Type B pancreatic cell (in vitro differentiated cells): ENCODE results near the gene ABLIM1. TPM values are rescaled to one million over a fixed set of nuclear protein-coding genes. Genes with fewer than 3 reads are reported as not detected.
"Not testable (repeated sequence)": the region's sequence is repeated elsewhere in the genome, so short reads cannot be mapped to it uniquely, and the experiment has no call there.

Experiments
- DNase-seq: peaks from one replicate; pipeline ENCODE4 v3.0.0; 2021; ENCODE audit warnings: mixed read lengths; ENCODE audit not compliant: unreplicated experiment; ENCODE audit errors: extremely low spot score
- H3K27ac Mint-ChIP-seq: 2 replicates; pipeline ENCODE4 v1.8.0; 2021; ENCODE audit warnings: mild to moderate bottlenecking, mixed read lengths
- H3K27me3 Mint-ChIP-seq: 2 replicates; pipeline ENCODE4 v1.8.0; 2021; ENCODE audit warnings: mixed read lengths
- H3K36me3 Mint-ChIP-seq: 2 replicates; pipeline ENCODE4 v1.8.0; 2021; ENCODE audit warnings: mixed read lengths
- H3K4me1 Mint-ChIP-seq: one replicate; pipeline ENCODE4 v1.8.0; 2021; ENCODE audit warnings: mixed read lengths; ENCODE audit not compliant: unreplicated experiment
- H3K4me3 Mint-ChIP-seq: 2 replicates; pipeline ENCODE4 v1.8.0; 2021; ENCODE audit warnings: mild to moderate bottlenecking, mixed read lengths
- H3K9me3 Mint-ChIP-seq: 2 replicates; pipeline ENCODE4 v1.8.0; 2021; ENCODE audit warnings: mixed read lengths
- CTCF ChIP-seq: fragments of 200-600 bp; sonication (generic); conservative IDR thresholded peaks from 2 replicates; pipeline ENCODE4 v1.5.0; 2021; ENCODE audit warnings: antibody characterized with exemption, mild to moderate bottlenecking
- total RNA-seq: library from RNA; stranded (reverse); gene quantifications from 2 replicates; pipeline ENCODE4 v1.2.1, GENCODE V29; 2021; ENCODE audit warnings: low replicate concordance

The ABLIM1 gene
- total RNA-seq, 1 donor from 2014 or later = 77.7 TPM

- Mint-ChIP-seq H3K4me3 (no peak overlapping the region), H3K27me3 (no peaks in the 10 kb centered on the region), H3K9me3 (no peaks in the 10 kb centered on the region), H3K36me3 (no peaks in the 10 kb centered on the region), H3K27ac (peak overlapping the region; percentile 63), H3K4me1 (peaks cover 17% of the 10 kb centered on the region)
- no peak for DNase-seq
- no peak for TF ChIP-seq CTCF
These were observed 39.1 kb upstream of the ABLIM1 start for GRCh38 chr10:114697061-114697598.

- H3K27me3 Mint-ChIP-seq, H3K4me3 Mint-ChIP-seq, DNase-seq, H3K27ac Mint-ChIP-seq, H3K9me3 Mint-ChIP-seq, H3K36me3 Mint-ChIP-seq: not testable (repeated sequence)
- peaks cover 25% of the 10 kb centered on the region for H3K4me1 Mint-ChIP-seq
These were observed 38.2 kb upstream of the ABLIM1 start for GRCh38 chr10:114696301-114696700.

GRCh38 chr10:114694752-114695151 is 36.7 kb upstream of the ABLIM1 start:
- Mint-ChIP-seq H3K9me3 (no peaks in the 10 kb centered on the region), H3K4me3 (no peak overlapping the region), H3K27ac (no peak overlapping the region), H3K27me3 (no peaks in the 10 kb centered on the region), H3K4me1 (peaks cover 28% of the 10 kb centered on the region), H3K36me3 (no peaks in the 10 kb centered on the region)
- no peak for DNase-seq
- TF ChIP-seq CTCF = peak; percentile 77

- H3K4me3 Mint-ChIP-seq = no peak overlapping the region
- no peaks in the 10 kb centered on the region for H3K27me3 Mint-ChIP-seq
- no peak for TF ChIP-seq CTCF
- peaks cover 28% of the 10 kb centered on the region for H3K4me1 Mint-ChIP-seq
- H3K36me3 Mint-ChIP-seq = no peaks in the 10 kb centered on the region
- H3K9me3 Mint-ChIP-seq = no peaks in the 10 kb centered on the region
- H3K27ac Mint-ChIP-seq = no peak overlapping the region
- DNase-seq = no peak
These were observed 36.0 kb upstream of the ABLIM1 start for GRCh38 chr10:114694062-114694461.

GRCh38 chr10:114691442-114691941 is 33.4 kb upstream of the ABLIM1 start:
- peaks cover 20% of the 10 kb centered on the region for H3K4me1 Mint-ChIP-seq
- H3K4me3 Mint-ChIP-seq = no peak overlapping the region
- peaks cover 4% of the 10 kb centered on the region for H3K9me3 Mint-ChIP-seq
- no peaks in the 10 kb centered on the region for H3K27me3 Mint-ChIP-seq
- no peak for DNase-seq
- no peaks in the 10 kb centered on the region for H3K36me3 Mint-ChIP-seq
- H3K27ac Mint-ChIP-seq = no peak overlapping the region
- TF ChIP-seq CTCF = no peak

- Mint-ChIP-seq H3K27me3 (no peaks in the 10 kb centered on the region), H3K36me3 (no peaks in the 10 kb centered on the region), H3K4me1 (peaks cover 34% of the 10 kb centered on the region), H3K9me3 (peaks cover 4% of the 10 kb centered on the region), H3K27ac (peak overlapping the region; percentile 9), H3K4me3 (no peak overlapping the region)
- TF ChIP-seq CTCF = no peak
- no peak for DNase-seq
These were observed 30.7 kb upstream of the ABLIM1 start for GRCh38 chr10:114688786-114689185.
